ENCODE data around the gene FBXO11. TPM values are rescaled to one million over a fixed set of nuclear protein-coding genes. Genes with fewer than 3 reads are reported as not detected.

The FBXO11 gene
- total RNA-seq: 88.4 and 114 TPM in 2 replicates

GRCh38 chr2:47906157-47907038, at the start of gene FBXO11:
FBXO11 (minus strand) TSS chr2:47906498; CDS start chr2:47905720, 778 bp downstream.

GRCh38 chr2:47782671-47783485, 123.4 kb downstream of the FBXO11 start, which contains the start of gene MSH6:
MSH6 (plus strand) TSS chr2:47783145; CDS start chr2:47783234, 89 bp downstream.

Other genes starting within 250 kb of the FBXO11 start
- gene MSH6, start 123.4 kb downstream of the FBXO11 start, total RNA-seq: 42.3 and 44.7 TPM in 2 replicates

Data from smooth muscle cell of the pulmonary artery (primary cell).